Measurements from ENCODE around the gene TTLL4.

TTLL4 gene

DNA sequence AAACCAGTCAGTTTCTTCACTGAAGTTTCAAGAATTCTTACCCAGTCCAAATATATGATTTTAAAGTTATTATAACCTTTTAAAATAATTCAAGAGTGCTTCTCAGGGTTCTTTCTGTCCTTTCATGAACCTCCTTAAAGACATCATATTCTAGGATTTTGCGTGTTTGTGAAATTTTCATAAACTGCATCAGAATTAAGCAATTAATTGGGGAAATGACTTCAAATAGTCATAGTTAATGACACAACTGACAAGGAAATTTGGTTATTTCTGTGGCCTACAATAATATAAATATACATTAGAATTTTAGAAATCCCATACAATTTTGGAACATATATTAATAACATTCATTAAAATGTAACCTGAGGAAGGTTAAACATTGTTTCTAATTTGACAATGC lies 81.8 kb downstream of the TTLL4 start:
- no peak for DNase-seq

DNA sequence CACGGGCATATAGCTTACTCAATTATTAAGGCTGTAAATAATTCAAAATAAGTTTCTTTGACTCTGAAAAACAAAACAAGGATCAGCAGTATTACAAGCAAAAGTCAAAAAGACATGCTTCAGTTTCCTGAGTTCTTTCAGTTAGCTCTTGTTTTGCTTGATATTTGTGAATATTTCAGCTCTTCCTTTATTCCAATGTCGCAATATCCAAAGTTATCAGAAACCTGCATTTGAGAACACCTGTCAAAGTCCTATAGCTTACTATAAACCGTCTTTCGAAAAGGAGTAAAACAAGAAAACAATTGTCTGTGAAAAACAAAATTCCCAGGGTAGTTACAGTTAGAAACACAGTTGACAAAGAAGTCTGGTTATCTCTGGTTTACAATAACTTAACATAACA lies 86.1 kb downstream of the TTLL4 start:
- no peak for DNase-seq

DNA sequence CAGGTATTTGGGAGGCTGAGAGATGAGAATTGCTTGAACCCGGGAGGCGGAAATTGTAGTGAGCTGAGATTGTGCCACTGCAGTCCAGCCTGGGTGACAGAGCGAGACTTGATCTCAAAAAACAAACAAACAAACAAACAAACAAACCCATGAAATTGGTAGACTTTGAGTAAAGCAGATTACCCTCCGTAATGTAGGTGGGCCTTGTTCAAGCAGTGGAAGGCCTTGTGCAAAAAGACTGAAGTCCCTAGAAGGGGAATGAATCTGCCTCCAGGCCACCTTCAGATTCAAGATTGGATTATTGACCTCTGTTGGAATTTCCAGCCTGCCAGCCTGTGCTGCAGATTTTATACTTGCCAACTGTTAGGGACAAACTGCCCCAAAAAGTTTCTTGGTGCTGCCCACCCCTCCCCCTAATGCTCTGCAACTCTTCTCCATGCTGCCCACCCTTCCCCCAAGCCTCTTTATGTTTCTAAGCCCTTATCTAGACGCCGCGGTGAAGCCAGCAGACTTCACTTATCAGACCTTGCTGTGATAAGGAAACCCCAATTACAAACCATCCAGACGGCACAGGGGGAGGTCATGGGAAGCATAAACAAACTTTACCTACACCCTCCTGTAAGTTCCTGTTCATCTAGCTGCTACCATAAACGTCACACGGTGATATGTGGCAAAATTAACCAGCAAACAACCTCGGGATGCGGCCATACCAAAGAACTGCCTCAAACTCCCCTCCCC lies 88.3 kb downstream of the TTLL4 start:
- no peak for DNase-seq

DNA sequence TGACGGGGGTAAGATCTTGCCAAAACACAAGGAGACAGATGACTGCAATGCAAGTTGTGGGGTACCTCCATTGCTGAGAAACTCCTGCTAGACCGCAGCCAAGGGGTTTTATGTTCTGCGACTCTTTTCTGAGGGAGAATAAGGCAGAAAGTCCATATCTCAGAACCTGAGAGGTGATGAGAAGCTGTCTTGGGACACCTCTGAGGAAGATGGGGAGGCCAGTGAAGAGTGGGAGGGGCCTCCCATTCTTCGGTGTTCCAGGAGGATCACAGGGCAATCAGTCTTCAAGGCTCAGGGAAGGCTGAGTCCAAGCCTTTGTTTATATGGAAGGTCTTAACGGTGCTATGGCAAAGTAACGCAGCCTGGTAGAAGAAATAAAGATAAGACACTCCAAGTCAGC lies 89.4 kb downstream of the TTLL4 start:
- DNase-seq = no peak

DNA sequence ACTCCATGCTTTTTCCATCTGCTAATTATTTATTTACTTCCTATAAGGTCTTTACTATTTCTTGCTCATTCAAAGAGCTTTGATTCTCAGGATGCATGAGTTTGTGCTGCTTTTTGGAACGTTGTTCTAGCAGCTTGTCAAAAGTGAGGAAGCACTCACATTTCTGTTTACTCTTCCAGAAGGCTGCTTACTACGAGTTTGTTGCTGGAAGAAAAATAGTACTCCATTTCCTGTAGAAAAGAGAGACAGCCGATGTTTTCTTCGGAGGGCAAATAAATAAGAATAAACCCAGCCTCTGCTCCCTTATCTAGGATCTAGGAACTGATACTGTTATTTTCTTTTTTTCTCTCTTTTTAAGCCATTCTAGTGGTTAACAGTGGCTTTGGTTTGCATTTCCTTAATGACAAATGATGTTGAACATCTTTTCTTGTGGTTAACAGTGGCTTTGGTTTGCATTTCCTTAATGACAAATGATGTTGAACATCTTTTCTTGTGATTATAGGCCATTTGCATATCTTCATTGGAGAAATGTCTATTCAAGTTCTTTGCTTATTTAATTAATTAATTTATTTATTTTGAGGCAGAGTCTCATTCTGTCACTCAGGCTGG lies 91.9 kb downstream of the TTLL4 start:
- no peak for DNase-seq

DNA sequence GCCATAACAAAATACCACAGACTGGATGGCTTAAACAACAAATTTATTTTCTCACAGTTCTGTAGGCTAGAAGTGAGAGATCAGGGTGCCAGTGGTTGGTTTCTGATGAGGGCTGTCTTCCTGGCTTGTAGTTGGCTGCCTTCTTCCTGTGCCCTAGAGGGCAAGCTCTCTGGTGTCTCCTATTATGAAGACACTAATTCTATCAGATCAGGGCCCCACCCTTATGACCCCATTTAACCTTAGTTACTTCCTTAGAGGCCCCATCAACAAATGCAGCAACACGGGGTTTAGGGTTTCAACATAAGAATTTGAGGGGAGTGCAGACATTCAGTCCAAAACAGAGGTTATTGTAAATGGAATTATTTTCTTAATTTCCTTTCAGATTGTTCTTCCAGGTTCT lies 94.2 kb downstream of the TTLL4 start:
- no peak for DNase-seq
